ENCODE results near the gene PDGFD.

The PDGFD gene

GRCh38 chr11:104092744-104093143 is 71.2 kb downstream of the PDGFD start:
- no peak for DNase-seq

GRCh38 chr11:104091281-104092096 is 72.5 kb downstream of the PDGFD start:
- DNase-seq, result no peak

GRCh38 chr11:104090767-104091166 is 73.2 kb downstream of the PDGFD start:
- no peak for DNase-seq

GRCh38 chr11:104089481-104089880 is 74.5 kb downstream of the PDGFD start:
- no peak for DNase-seq

GRCh38 chr11:104086621-104087020 is 77.3 kb downstream of the PDGFD start:
- DNase-seq, result no peak

- no peak for DNase-seq
These were observed 85.0 kb downstream of the PDGFD start for GRCh38 chr11:104078995-104079394.

GRCh38 chr11:104078245-104078644 is 85.7 kb downstream of the PDGFD start:
- DNase-seq, result no peak

- no peak for DNase-seq
These were observed 87.5 kb downstream of the PDGFD start for GRCh38 chr11:104076455-104076854.

- no peak for DNase-seq
These were observed 88.2 kb downstream of the PDGFD start for GRCh38 chr11:104075706-104076105.

GRCh38 chr11:104075091-104075490 is 88.9 kb downstream of the PDGFD start:
- DNase-seq, result no peak

GRCh38 chr11:104073950-104074705 is 89.8 kb downstream of the PDGFD start:
- no peak for DNase-seq

GRCh38 chr11:104067534-104067933 is 96.4 kb downstream of the PDGFD start:
- no peak for DNase-seq

GRCh38 chr11:104064034-104064630 is 99.8 kb downstream of the PDGFD start:
- DNase-seq, result no peak

- no peak for DNase-seq
These were observed 102.0 kb downstream of the PDGFD start for GRCh38 chr11:104061853-104062521.

GRCh38 chr11:104060820-104061219 is 103.1 kb downstream of the PDGFD start:
- DNase-seq, result no peak

GRCh38 chr11:104060004-104060794 is 103.7 kb downstream of the PDGFD start:
- no peak for DNase-seq

- no peak for DNase-seq
These were observed 105.3 kb downstream of the PDGFD start for GRCh38 chr11:104058680-104059079.

GRCh38 chr11:104057908-104058307 is 106.0 kb downstream of the PDGFD start:
- DNase-seq, result no peak

GRCh38 chr11:104055596-104055995 is 108.4 kb downstream of the PDGFD start:
- no peak for DNase-seq

- no peak for DNase-seq
These were observed 108.9 kb downstream of the PDGFD start for GRCh38 chr11:104054911-104055529.

GRCh38 chr11:104053743-104054478 is 110.0 kb downstream of the PDGFD start:
- no peak for DNase-seq

Data from SHP77 treated with DMSO at 0.1 percent for 48 hours (cell line).